Hematopoietic multipotent progenitor cell treated with erythropoietin and hydrocortisone succinate and interleukin-3 and kit ligand, for 15 days (in vitro differentiated cells): ENCODE measurements around the gene SERPINB10.

Source experiments
- DNase-seq: peaks from one replicate; pipeline ENCODE4 v3.0.0-alpha.2; 2015; ENCODE audit warnings: low spot score

SERPINB10 gene

DNA sequence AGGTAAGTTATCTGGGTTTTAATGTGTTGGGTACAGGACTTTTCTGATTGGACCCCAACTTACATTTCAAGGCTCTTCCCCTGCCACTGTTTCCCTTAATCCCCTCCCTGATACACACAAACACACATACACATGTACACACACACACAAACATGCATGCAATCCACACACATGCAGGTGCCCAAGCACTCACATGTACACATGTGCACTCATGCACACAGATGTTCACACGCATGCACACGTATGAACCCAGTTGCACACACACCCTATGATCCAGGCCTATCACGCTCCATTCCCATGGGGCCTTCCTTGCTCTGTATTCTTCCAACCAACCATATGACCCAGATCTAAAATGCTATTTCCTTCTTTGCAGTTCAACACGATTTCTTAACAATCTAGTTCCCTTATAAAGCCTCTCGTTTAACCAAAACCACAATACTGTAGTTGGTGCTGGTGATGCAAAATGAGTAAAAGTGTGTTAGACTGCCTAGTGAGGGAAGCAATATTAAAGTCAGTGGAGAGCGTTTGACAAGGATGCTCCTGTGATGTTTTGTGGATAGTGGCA lies 73.2 kb downstream of the SERPINB10 start:
- no peak for DNase-seq

DNA sequence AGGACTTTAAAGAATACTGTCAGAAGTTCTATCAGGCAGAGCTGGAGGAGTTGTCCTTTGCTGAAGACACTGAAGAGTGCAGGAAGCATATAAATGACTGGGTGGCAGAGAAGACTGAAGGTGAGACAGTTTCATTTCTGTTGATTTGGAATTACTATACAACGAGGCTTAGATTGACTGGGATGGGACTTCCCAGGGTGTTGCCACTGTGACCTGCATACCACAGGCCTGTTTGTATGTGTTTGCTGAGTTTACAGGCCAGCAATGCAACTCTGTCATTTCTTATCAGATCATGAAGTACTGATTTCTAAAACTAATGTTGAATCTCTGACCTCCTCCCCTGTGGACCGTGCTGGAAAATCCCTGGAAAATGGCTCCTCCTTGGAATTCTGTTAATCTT lies 74.0 kb downstream of the SERPINB10 start:
- DNase-seq, result no peak

DNA sequence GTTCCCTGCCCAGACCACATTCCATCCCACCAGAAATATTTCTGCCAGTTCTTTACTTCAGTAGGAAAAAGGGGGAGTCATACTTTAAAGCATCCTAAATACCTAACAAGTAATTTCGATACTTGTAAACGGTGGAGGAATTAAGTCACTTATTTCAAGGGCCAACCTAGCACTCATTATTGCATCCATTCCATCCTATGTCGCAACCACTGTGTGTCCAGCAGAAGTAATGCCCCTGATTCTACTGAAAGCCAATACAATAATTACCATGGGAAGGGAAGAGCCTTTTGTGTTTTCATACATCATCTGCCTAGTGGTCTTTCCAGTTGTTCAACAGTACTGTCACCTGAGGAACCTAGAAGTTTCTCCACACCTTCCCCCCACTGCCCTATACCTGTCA lies 74.6 kb downstream of the SERPINB10 start:
- DNase-seq, result no peak
